HEK293T (cell line): Measurements from ENCODE around the gene PLET1.

Experiments used
- CTCF ChIA-PET: fragments of 350-600 bp; formaldehyde crosslinking; extraction: SDS; loops from one replicate; lab custom pipeline; 2021; ENCODE audit warnings: antibody characterized with exemption, inconsistent platforms; lab: Yijun Ruan, JAX
- POLR2A ChIA-PET: fragments of 350-600 bp; formaldehyde crosslinking; extraction: SDS; loops from one replicate; lab custom pipeline; 2020; ENCODE audit warnings: antibody characterized with exemption, inconsistent platforms; lab: Yijun Ruan, JAX
- DNase-seq: peaks from one replicate; pipeline ENCODE4 v3.0.0; 2012; ENCODE audit warnings: mixed read lengths; ENCODE audit errors: extremely low spot score
- ARNT ChIP-seq: fragments of 450-650 bp; IDR thresholded peaks from 2 replicates; pipeline ENCODE4 v1.6.1; 2017; ENCODE audit warnings: mild to moderate bottlenecking
- BHLHE40 ChIP-seq: fragments of 450-650 bp; IDR thresholded peaks from 2 replicates; pipeline ENCODE4 v1.6.1; 2016; ENCODE audit warnings: mild to moderate bottlenecking, moderate library complexity, borderline replicate concordance
- CTBP1 ChIP-seq: fragments of 450-650 bp; IDR thresholded peaks from 2 replicates; pipeline ENCODE4 v1.6.1; 2016; ENCODE audit warnings: borderline replicate concordance
- ELF4 ChIP-seq: fragments of 450-650 bp; IDR thresholded peaks from 2 replicates; pipeline ENCODE4 v1.6.1; 2017; ENCODE audit warnings: antibody characterized with exemption
- FOXA1 ChIP-seq: fragments of 450-650 bp; IDR thresholded peaks from 2 replicates; pipeline ENCODE4 v1.6.1; 2016; ENCODE audit warnings: mild to moderate bottlenecking
- FOXK2 ChIP-seq: fragments of 450-650 bp; IDR thresholded peaks from 2 replicates; pipeline ENCODE4 v1.6.1; 2016; ENCODE audit warnings: mild to moderate bottlenecking
- FOXM1 ChIP-seq: fragments of 450-650 bp; IDR thresholded peaks from 2 replicates; pipeline ENCODE4 v1.6.1; 2017; ENCODE audit warnings: mild to moderate bottlenecking, borderline replicate concordance
- HDGF ChIP-seq: fragments of 450-650 bp; IDR thresholded peaks from 2 replicates; pipeline ENCODE4 v1.6.1; 2017; ENCODE audit warnings: antibody characterized with exemption, borderline replicate concordance
- L3MBTL2 ChIP-seq: fragments of 450-650 bp; conservative IDR thresholded peaks from 2 replicates; pipeline ENCODE4 v1.6.1; 2016; ENCODE audit warnings: mild to moderate bottlenecking
- LEF1 ChIP-seq: fragments of 450-650 bp; IDR thresholded peaks from 2 replicates; pipeline ENCODE4 v1.6.1; 2017; ENCODE audit warnings: mild to moderate bottlenecking, borderline replicate concordance
- NFRKB ChIP-seq: fragments of 450-650 bp; IDR thresholded peaks from 2 replicates; pipeline ENCODE4 v1.6.1; 2016; ENCODE audit warnings: mild to moderate bottlenecking, moderate library complexity
- SP1 ChIP-seq: fragments of 450-650 bp; IDR thresholded peaks from 2 replicates; pipeline ENCODE4 v1.6.1; 2017
- SUZ12 ChIP-seq: fragments of 450-650 bp; IDR thresholded peaks from 2 replicates; pipeline ENCODE4 v1.6.1; 2016; ENCODE audit warnings: mild to moderate bottlenecking
- TARDBP ChIP-seq: fragments of 450-650 bp; IDR thresholded peaks from 2 replicates; pipeline ENCODE4 v1.6.1; 2016
- ZNF384 ChIP-seq: fragments of 450-650 bp; IDR thresholded peaks from 2 replicates; pipeline ENCODE4 v1.6.1; 2016
- TF ChIP-seq, protein P1 (sequence below): fragments of 450-650 bp; IDR thresholded peaks from 2 replicates; pipeline ENCODE4 v1.6.1; 2016

PLET1 gene

GRCh38 chr11:112294688-112295340 lies 34.2 kb upstream of the PLET1 start:
- TF ChIP-seq FOXM1, result no peak
- TF ChIP-seq L3MBTL2, result no peak
- TF ChIP-seq CTBP1, result no peak
- TF ChIP-seq, protein P1, sequence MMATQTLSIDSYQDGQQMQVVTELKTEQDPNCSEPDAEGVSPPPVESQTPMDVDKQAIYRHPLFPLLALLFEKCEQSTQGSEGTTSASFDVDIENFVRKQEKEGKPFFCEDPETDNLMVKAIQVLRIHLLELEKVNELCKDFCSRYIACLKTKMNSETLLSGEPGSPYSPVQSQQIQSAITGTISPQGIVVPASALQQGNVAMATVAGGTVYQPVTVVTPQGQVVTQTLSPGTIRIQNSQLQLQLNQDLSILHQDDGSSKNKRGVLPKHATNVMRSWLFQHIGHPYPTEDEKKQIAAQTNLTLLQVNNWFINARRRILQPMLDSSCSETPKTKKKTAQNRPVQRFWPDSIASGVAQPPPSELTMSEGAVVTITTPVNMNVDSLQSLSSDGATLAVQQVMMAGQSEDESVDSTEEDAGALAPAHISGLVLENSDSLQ, result no peak
- TF ChIP-seq FOXK2, result no peak
- TF ChIP-seq SUZ12, result no peak
- no peak for TF ChIP-seq ELF4
- no peak for TF ChIP-seq BHLHE40
- no peak for TF ChIP-seq ZNF384
- no peak for TF ChIP-seq HDGF
- no peak for TF ChIP-seq SP1
- no peak for TF ChIP-seq LEF1
- no peak for TF ChIP-seq ARNT
- no peak for TF ChIP-seq FOXA1
- TF ChIP-seq TARDBP, result no peak
- no peak for TF ChIP-seq NFRKB
- CTCF ChIA-PET, result interaction anchor here (0.6 kb wide), 2 partner anchors 73 to 80 kb away, joined by 3 to 4 read pairs; no protein-coding TSS in a partner anchor
- POLR2A ChIA-PET, result no interaction called here
- no peak for DNase-seq

DNA sequence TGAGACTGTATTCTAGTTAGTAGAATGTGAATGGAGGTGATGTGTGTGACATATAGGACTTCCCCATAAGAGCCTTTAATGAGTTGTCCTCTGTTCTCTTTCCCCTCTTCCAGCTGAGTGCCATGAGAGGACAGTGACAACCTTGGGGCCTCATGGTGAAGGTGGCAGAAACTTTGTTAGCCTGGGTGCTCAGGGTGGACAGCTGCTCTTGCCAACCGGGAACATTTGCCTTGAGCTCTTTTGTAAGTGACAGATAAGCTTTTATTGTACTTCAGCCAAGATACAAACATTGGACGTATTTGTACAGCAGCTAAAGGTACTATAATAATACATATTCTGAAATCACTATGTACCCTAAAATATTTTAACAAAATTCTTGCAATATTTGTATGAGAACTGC lies 33.0 kb upstream of the PLET1 start:
- ChIA-PET POLR2A (no interaction called here), CTCF (interaction anchor here (1.0 kb wide), 1 partner anchor 74 kb away, joined by 3 read pairs; no protein-coding TSS in a partner anchor)
- TF ChIP-seq FOXM1, result no peak
- DNase-seq, result no peak

DNA sequence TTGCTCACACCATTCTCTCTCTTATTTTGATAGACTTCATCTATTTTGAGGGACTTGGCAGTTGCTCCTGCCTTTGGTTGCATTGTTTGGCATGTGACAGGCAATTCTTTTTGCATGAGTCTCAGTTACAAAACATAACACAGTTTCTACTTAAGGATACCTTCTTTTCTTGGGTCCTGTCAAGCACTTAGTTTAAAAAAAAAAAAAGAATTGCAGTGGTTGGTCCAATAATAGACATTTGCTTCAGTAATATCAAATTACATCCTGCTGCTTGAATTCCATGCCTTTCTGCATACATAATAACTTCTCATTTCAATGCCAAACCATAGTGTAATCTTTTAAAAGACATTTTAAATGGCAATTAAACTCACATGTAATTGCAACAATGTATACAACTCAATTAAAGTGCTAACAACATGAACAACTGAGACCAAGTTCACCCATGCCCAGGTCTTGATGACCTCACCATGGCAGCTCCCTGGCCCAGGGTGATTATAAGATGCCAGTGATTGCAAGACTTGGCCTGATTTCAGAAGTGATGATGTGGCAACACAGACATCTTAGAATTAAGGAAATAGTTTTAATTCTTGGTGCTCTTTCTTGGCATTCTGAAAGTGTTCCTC lies 32.2 kb upstream of the PLET1 start:
- no peak for DNase-seq
- ChIA-PET CTCF (no interaction called here), POLR2A (no interaction called here)
- TF ChIP-seq, protein P1, result no peak
- TF ChIP-seq ZNF384, result 0 out of 2 replicates have a peak, but pooled peaks have one; percentile 17

- no peak for DNase-seq
- no peak for TF ChIP-seq FOXK2
- TF ChIP-seq LEF1, result no peak
- TF ChIP-seq ELF4, result no peak
- no peak for TF ChIP-seq BHLHE40
- TF ChIP-seq CTBP1, result no peak
- TF ChIP-seq SP1, result no peak
- TF ChIP-seq FOXA1, result no peak
- TF ChIP-seq TARDBP, result no peak
- POLR2A ChIA-PET, result no interaction called here
- CTCF ChIA-PET, result interaction anchor here (0.6 kb wide), 1 partner anchor 966 kb away, joined by 3 read pairs; no protein-coding TSS in a partner anchor
Measured at GRCh38 chr11:112292188-112292587, 31.5 kb upstream of the PLET1 start.

DNA sequence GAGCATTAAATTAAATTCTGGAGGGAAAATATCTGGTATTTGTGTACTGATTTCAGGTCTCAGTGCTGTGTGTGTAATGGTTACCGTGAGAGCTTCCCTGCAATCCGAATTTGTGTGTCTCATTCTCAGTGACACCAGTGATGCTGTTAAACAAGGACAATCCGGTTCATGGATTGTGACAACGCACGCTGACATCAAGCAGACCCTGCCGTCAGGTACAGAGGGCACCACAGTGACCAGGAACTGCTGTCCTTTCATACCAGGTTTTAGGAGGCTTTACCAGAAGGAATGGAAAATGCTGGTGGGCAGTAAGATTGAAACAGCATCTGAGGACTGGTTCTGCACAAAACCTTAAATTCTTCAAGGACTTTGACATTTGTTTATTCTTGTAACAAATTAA lies 30.5 kb upstream of the PLET1 start:
- TF ChIP-seq L3MBTL2 (no peak), SUZ12 (no peak), BHLHE40 (no peak), FOXA1 (no peak)
- ChIA-PET POLR2A (no interaction called here), CTCF (no interaction called here)
- DNase-seq, result no peak

DNA sequence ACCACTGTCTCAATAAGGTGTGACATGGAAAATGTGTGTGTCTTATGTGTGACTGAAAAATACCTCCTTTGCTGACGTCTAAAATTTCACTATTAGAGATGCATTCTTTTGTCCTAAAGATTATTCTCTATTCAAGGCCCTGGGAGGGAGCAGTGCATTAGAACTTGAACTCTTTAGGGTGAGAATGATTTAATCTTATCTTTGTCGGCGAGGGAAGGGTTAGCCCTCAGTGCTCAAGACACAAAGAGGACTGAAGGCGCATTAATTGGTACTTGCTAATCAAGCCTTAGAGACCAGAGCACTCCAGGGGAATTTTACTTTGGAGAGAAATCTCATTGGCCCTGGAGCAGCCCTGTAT lies 29.8 kb upstream of the PLET1 start:
- no peak for DNase-seq
- POLR2A ChIA-PET, result no interaction called here
- TF ChIP-seq SP1, result no peak
- no peak for TF ChIP-seq FOXK2
- TF ChIP-seq, protein P1, result no peak
- CTCF ChIA-PET, result no interaction called here

DNA sequence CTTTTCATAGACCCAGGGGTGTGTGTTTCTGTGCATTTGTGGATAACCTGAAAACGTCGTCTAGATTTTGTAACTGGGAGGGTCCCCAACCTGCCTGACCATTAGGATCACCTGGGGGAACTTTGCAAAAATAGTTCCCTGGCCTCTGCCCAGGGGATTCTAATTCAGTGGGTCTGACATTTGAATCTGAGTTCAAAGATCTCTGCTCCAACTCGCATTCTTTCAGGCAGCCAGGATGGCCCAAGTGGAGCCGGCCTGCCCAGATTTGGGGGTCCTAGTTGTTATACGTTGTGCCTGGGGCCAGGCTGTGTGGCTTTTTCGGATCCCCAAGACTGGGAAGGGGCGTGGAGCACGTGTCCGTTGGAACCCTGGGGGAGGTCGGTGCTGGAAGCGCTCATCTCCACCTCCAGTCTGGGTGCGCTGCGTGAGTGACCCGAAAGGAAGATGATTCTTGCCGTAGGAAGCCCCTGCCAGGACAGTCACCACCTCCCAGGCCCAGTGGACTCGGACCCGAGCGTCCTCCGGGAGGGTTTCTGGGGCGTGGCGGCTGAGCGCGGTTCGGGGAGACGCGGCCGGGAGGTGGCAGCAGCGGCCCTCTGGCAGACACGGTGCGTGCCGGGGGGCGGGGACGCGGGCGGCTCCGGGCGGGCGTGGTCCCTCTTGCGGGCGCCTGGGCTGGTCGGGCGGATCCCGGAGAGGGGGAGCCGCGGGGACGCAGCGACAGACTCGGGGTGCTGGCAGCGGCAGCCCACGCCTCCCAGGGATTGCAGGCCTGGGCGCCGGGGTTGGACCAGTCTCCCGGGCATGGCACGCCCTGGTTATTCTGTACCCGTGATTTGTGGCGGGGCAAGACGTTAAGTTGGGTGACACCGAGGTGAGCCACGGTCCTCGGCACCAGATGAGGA lies 29.2 kb upstream of the PLET1 start:
- no peak for TF ChIP-seq LEF1
- TF ChIP-seq, protein P1, result no peak
- TF ChIP-seq BHLHE40, result no peak
- TF ChIP-seq ARNT, result peak; percentile 29; the same call in 1 of the 2 replicates
- TF ChIP-seq L3MBTL2, result no peak; the same call in 1 of the 2 replicates
- TF ChIP-seq FOXM1, result no peak
- ChIA-PET POLR2A (no interaction called here), CTCF (interaction anchor here (0.7 to 1.4 kb wide), 3 partner anchors 9 to 266 kb away, joined by 4 to 6 read pairs (median 4); no protein-coding TSS in a partner anchor)
- peak; percentile 87 for DNase-seq
